Upper lobe of left lung (tissue), 4 donors: ENCODE measurements around the gene ASTE1.

Experiments
- CTCF ChIP-seq, 6 experiments: fragments of 450-650 bp in 4 of 6; fragments of 200-600 bp in 2 of 6; sonication (generic) in 2 of 6; IDR thresholded peaks; one replicate each; pipeline ENCODE4 v1.5.1; 2016 to 2019; ENCODE audit warnings: antibody characterized with exemption in 6 of 6
- POLR2A ChIP-seq, 4 donors: fragments of 450-650 bp; IDR thresholded peaks; one replicate each; pipeline ENCODE4 v1.5.1; 2016 to 2017; ENCODE audit warnings: antibody characterized with exemption in 4 of 4, mild to moderate bottlenecking in 2 of 4

- TF ChIP-seq CTCF (IDR thresholded peaks at IDR 0.05) (no peak), POLR2A (IDR thresholded peaks at IDR 0.05) (no peak)
Observed at GRCh38 chr3:130971208-130971607, 55.4 kb downstream of the ASTE1 start.
